Endodermal cell (in vitro differentiated cells): Measurements from ENCODE around the gene WRAP73. TPM values are rescaled to one million over a fixed set of nuclear protein-coding genes. Genes with fewer than 3 reads are reported as not detected.
A peak's percentile ranks its signal among the peaks of the same experiment; 100 is the strongest.

ENCODE experiments used
- DNase-seq: peaks from one replicate; pipeline ENCODE4 v3.0.0-alpha.2; 2017
- H3K27ac ChIP-seq: 2 replicates; pipeline ENCODE4 v1.5.1; 2013; ENCODE audit warnings: mild to moderate bottlenecking, low read depth, low read length, moderate library complexity
- H3K27me3 ChIP-seq: 2 replicates; pipeline ENCODE4 v1.6.1; 2013; ENCODE audit warnings: mild to moderate bottlenecking, low read length, moderate library complexity; ENCODE audit not compliant: insufficient read depth, control insufficient read depth, poor library complexity, severe bottlenecking
- H3K36me3 ChIP-seq: 2 replicates; pipeline ENCODE4 v1.7.0; 2013; ENCODE audit warnings: mild to moderate bottlenecking, low read length, moderate library complexity; ENCODE audit not compliant: control insufficient read depth, insufficient read depth
- H3K4me1 ChIP-seq: one replicate; pipeline ENCODE4 v1.7.0; 2013; ENCODE audit warnings: low read length; ENCODE audit not compliant: control insufficient read depth, insufficient read depth
- H3K4me3 ChIP-seq: 2 replicates; pipeline ENCODE4 v1.5.1; 2013; ENCODE audit warnings: mild to moderate bottlenecking, low read length, moderate library complexity
- H3K9ac ChIP-seq: 2 replicates; pipeline ENCODE4 v1.6.1; 2013; ENCODE audit warnings: mild to moderate bottlenecking, low read length, moderate library complexity; ENCODE audit not compliant: poor library complexity, severe bottlenecking; ENCODE audit errors: extremely low read depth
- H3K9me3 ChIP-seq: 2 replicates; pipeline ENCODE4 v1.6.1; 2013; ENCODE audit warnings: mild to moderate bottlenecking, low read length, moderate library complexity; ENCODE audit not compliant: control insufficient read depth
- H3K27ac Mint-ChIP-seq: 2 replicates; pipeline ENCODE4 v1.8.0; 2020; ENCODE audit warnings: mixed read lengths
- H3K27me3 Mint-ChIP-seq: 2 replicates; pipeline ENCODE4 v1.8.0; 2021; ENCODE audit warnings: mild to moderate bottlenecking, mixed read lengths; ENCODE audit not compliant: insufficient read depth
- H3K36me3 Mint-ChIP-seq: 2 replicates; pipeline ENCODE4 v1.8.0; 2020; ENCODE audit warnings: low read depth, mixed read lengths
- H3K4me1 Mint-ChIP-seq: 2 replicates; pipeline ENCODE4 v1.8.0; 2020; ENCODE audit warnings: mixed read lengths
- H3K4me3 Mint-ChIP-seq: 2 replicates; pipeline ENCODE4 v1.8.0; 2020; ENCODE audit warnings: mild to moderate bottlenecking, moderate library complexity, mixed read lengths
- H3K9me3 Mint-ChIP-seq: 2 replicates; pipeline ENCODE4 v1.8.0; 2020; ENCODE audit warnings: mild to moderate bottlenecking, mixed read lengths
- CTCF ChIP-seq: fragments of 200-600 bp; sonication (generic); conservative IDR thresholded peaks from 2 replicates; pipeline ENCODE4 v1.5.0; 2021; ENCODE audit warnings: antibody characterized with exemption, mild to moderate bottlenecking
- WGBS, 2 experiments: methylation state at CpG; one replicate each; pipeline versions ENCODE4 v1.1.5 to v1.1.7; 2013; ENCODE audit warnings: missing lambda C conversion rate in 2 of 2, mixed read lengths in 1 of 2; ENCODE audit not compliant: insufficient coverage in 1 of 2, insufficient read length in 1 of 2; 5-methylcytosine and 5-hydroxymethylcytosine counted together
- total RNA-seq, 2 donors: library from RNA; stranded (reverse); fragmentation: NEBNext Ultra II Directional in 1 of 2; extraction: Animal tissue kit (Norgen Biotek cat#: 25700) in 1 of 2; gene quantifications; 2 replicates in 1 of 2; 3 replicates in 1 of 2; pipeline ENCODE4 v1.2.1, GENCODE V29; 2021

The WRAP73 gene
- total RNA-seq, 2 donors from 2014 or later: 29.8 to 32.5 TPM

GRCh38 chr1:3670823-3671265 lies 20.9 kb upstream of the WRAP73 start:
- Histone ChIP-seq H3K27ac (no peak overlapping the region), H3K9me3 (no peaks in the 10 kb centered on the region), H3K27me3 (peaks cover 5% of the 10 kb centered on the region), H3K4me3 (no peak overlapping the region), H3K36me3 (no peaks in the 10 kb centered on the region), H3K9ac (no peak overlapping the region), H3K4me1 (peaks cover 3% of the 10 kb centered on the region)
- no peaks in the 10 kb centered on the region for H3K36me3 Mint-ChIP-seq
- H3K4me1 Mint-ChIP-seq: no peaks in the 10 kb centered on the region
- H3K27me3 Mint-ChIP-seq: peaks cover 14% of the 10 kb centered on the region
- WGBS, 2 experiments: 94 to 96% methylated on average over 9 to 15 of the region's 15 CpGs
- DNase-seq: peak; percentile 44
- no peak overlapping the region for H3K4me3 Mint-ChIP-seq
- H3K27ac Mint-ChIP-seq: no peak overlapping the region
- H3K9me3 Mint-ChIP-seq: no peaks in the 10 kb centered on the region
- no peak for TF ChIP-seq CTCF

GRCh38 chr1:3669971-3670431 lies 20.1 kb upstream of the WRAP73 start:
- H3K4me3 Mint-ChIP-seq: no peak overlapping the region
- Histone ChIP-seq H3K4me1 (peaks cover 3% of the 10 kb centered on the region), H3K36me3 (no peaks in the 10 kb centered on the region), H3K27me3 (peaks cover 5% of the 10 kb centered on the region), H3K9ac (no peak overlapping the region), H3K4me3 (no peak overlapping the region), H3K9me3 (no peaks in the 10 kb centered on the region), H3K27ac (no peak overlapping the region)
- H3K27ac Mint-ChIP-seq: no peak overlapping the region
- H3K27me3 Mint-ChIP-seq: peaks cover 14% of the 10 kb centered on the region
- 85 to 100% methylated on average over 3 to 9 of the region's 9 CpGs for WGBS, 2 experiments
- H3K36me3 Mint-ChIP-seq: no peaks in the 10 kb centered on the region
- H3K9me3 Mint-ChIP-seq: no peaks in the 10 kb centered on the region
- DNase-seq: no peak
- TF ChIP-seq CTCF: no peak
- no peaks in the 10 kb centered on the region for H3K4me1 Mint-ChIP-seq

GRCh38 chr1:3669421-3669821 lies 19.5 kb upstream of the WRAP73 start:
- Histone ChIP-seq H3K4me3 (no peak overlapping the region), H3K36me3 (no peaks in the 10 kb centered on the region), H3K9ac (no peak overlapping the region), H3K27ac (no peak overlapping the region), H3K27me3 (peaks cover 5% of the 10 kb centered on the region), H3K4me1 (peaks cover under 1% of the 10 kb centered on the region), H3K9me3 (no peaks in the 10 kb centered on the region)
- no peaks in the 10 kb centered on the region for H3K9me3 Mint-ChIP-seq
- no peak overlapping the region for H3K27ac Mint-ChIP-seq
- 84 to 89% methylated on average over 5 to 14 of the region's 14 CpGs for WGBS, 2 experiments
- no peak for TF ChIP-seq CTCF
- H3K4me1 Mint-ChIP-seq: no peaks in the 10 kb centered on the region
- no peak overlapping the region for H3K4me3 Mint-ChIP-seq
- DNase-seq: peak; percentile 45
- peaks cover 14% of the 10 kb centered on the region for H3K27me3 Mint-ChIP-seq
- H3K36me3 Mint-ChIP-seq: no peaks in the 10 kb centered on the region
